ENCODE data around the gene SIM1.
"Not testable (repeated sequence)": the region's sequence is repeated elsewhere in the genome, so short reads cannot be mapped to it uniquely, and the experiment has no call there.

The SIM1 gene

DNA sequence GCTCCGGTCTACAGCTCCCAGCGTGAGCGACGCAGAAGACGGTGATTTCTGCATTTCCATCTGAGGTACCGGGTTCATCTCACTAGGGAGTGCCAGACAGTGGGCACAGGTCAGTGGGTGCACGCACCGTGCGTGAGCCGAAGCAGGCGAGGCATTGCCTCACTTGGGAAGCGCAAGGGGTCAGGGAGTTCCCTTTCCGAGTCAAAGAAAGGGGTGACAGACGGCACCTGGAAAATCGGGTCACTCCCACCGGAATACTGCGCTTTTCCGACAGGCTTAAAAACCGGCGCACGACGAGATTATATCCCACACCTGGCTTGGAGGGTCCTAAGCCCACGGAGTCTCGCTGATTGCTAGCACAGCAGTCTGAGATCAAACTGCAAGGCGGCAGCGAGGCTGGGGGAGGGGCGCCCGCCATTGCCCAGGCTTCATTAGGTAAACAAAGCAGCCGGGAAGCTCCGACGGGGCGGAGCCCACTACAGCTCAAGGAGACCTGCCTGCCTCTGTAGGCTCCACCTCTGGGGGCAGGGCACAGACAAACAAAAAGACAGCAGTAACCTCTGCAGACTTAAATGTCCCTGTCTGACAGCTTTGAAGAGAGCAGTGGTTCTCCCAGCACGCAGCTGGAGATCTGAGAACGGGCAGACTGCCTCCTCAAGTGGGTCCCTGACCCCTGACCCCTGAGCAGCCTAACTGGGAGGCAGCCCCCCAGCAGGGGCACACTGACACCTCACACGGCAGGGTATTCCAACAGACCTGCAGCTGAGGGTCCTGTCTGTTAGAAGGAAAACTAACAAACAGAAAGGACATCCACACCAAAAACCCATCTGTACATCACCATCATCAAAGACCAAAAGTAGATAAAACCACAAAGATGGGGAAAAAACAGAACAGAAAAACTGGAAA, 109.7 kb downstream of the SIM1 start:
- H3K9me3 ChIP-seq (ENCODE audit: insufficient read depth, low read depth, low read length); H3K27me3 ChIP-seq (ENCODE audit: insufficient read depth, low read length); H3K9ac ChIP-seq (ENCODE audit: low read depth, low read length); H3K27ac ChIP-seq (ENCODE audit: low read length); H3K4me3 ChIP-seq (ENCODE audit: low read length); H3K4me1 ChIP-seq (ENCODE audit: insufficient read depth, low read length); H3K36me3 ChIP-seq (ENCODE audit: insufficient read depth, low read depth, low read length): not testable (repeated sequence)

DNA sequence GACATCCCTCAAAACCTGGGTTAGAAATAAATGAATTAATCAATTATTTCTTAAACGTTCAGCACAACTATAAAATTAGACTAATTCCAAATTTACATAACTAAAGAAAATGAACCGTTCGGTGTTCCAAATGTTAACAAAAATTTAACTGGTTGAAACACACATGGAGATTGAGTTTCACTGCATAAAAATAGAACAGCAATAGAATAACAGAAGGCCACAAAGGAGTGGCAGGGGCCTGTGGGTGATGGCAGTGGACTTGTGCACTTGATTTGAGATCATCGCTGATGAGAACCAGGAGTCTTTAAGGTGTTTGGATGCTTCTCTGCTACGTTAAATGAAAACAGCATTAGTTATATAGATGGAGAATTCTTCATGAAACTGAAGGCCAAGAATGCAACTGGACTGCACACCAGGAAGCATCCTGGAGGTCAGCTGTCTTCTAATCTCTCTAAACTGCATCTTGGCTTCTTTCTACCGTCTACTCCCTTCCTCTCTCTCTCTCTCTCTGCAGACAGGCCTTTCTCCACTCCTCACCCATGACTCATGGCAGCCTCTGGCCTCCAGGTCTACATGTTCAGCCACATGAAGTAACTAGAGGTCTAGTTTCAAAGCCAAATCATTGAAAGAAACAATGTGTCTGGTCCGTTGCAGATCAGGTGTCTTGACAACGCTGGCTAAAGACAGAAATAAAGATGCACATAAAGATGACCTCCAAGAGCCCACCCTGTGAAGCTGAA, 111.3 kb downstream of the SIM1 start:
- Histone ChIP-seq H3K9ac (ENCODE audit: low read depth, low read length) (no peak overlapping the region), H3K4me3 (ENCODE audit: low read length) (no peak overlapping the region), H3K36me3 (ENCODE audit: insufficient read depth, low read depth, low read length) (no peaks in the 10 kb centered on the region), H3K27ac (ENCODE audit: low read length) (no peak overlapping the region), H3K27me3 (ENCODE audit: insufficient read depth, low read length) (no peaks in the 10 kb centered on the region), H3K9me3 (ENCODE audit: insufficient read depth, low read depth, low read length) (no peaks in the 10 kb centered on the region), H3K4me1 (ENCODE audit: insufficient read depth, low read length) (peaks cover 16% of the 10 kb centered on the region; the same call in 1 of the 2 replicates)

DNA sequence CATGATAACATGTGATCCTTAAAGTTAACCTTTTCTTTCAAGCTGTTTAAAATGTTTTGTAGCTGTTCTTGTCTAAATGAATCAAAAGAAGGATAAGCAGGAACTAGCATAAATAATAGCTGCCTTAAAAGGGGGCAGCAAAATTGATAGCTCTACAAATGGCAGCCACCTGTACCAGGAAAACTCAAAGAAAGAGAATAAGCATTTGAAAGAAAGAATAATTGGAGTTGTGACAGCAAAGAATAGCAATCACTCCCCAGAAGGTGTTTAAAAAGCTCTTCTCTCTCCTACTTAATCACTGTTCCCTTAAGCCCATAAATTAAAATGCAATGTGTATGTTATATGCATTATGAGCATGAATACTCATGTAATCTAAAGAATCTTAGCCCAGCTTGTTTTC, 114.6 kb downstream of the SIM1 start:
- no peaks in the 10 kb centered on the region for H3K9me3 ChIP-seq (ENCODE audit: insufficient read depth, low read depth, low read length)
- H3K4me3 ChIP-seq (ENCODE audit: low read length) = no peak overlapping the region
- peaks cover 21% of the 10 kb centered on the region; the same call in 1 of the 2 replicates for H3K4me1 ChIP-seq (ENCODE audit: insufficient read depth, low read length)
- H3K9ac ChIP-seq (ENCODE audit: low read depth, low read length) = no peak overlapping the region
- no peaks in the 10 kb centered on the region for H3K36me3 ChIP-seq (ENCODE audit: insufficient read depth, low read depth, low read length)
- H3K27ac ChIP-seq (ENCODE audit: low read length) = no peak overlapping the region
- no peaks in the 10 kb centered on the region for H3K27me3 ChIP-seq (ENCODE audit: insufficient read depth, low read length)

DNA sequence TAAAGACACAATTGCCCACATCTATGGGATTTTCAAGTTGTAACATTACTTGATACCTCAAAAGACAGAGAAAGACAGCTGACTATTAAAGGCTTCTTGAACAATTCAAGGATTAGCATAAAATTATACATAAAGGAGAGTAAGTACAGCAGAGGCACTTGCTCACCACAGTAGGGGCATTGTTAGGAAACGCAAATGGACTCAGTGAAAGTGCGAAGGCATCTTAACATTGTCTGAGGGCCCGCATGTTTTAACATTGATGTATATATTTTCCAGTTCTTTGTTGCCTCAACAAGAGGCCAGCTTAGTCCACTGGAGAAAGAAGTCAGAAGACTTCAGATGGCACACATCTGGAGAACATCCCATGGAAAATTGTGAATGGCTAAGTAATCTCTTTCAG, 115.4 kb downstream of the SIM1 start:
- Histone ChIP-seq H3K27ac (ENCODE audit: low read length) (no peak overlapping the region), H3K9ac (ENCODE audit: low read depth, low read length) (no peak overlapping the region), H3K27me3 (ENCODE audit: insufficient read depth, low read length) (no peaks in the 10 kb centered on the region), H3K4me1 (ENCODE audit: insufficient read depth, low read length) (peaks cover 21% of the 10 kb centered on the region; the same call in 1 of the 2 replicates), H3K36me3 (ENCODE audit: insufficient read depth, low read depth, low read length) (no peaks in the 10 kb centered on the region), H3K9me3 (ENCODE audit: insufficient read depth, low read depth, low read length) (no peaks in the 10 kb centered on the region), H3K4me3 (ENCODE audit: low read length) (no peak overlapping the region)

DNA sequence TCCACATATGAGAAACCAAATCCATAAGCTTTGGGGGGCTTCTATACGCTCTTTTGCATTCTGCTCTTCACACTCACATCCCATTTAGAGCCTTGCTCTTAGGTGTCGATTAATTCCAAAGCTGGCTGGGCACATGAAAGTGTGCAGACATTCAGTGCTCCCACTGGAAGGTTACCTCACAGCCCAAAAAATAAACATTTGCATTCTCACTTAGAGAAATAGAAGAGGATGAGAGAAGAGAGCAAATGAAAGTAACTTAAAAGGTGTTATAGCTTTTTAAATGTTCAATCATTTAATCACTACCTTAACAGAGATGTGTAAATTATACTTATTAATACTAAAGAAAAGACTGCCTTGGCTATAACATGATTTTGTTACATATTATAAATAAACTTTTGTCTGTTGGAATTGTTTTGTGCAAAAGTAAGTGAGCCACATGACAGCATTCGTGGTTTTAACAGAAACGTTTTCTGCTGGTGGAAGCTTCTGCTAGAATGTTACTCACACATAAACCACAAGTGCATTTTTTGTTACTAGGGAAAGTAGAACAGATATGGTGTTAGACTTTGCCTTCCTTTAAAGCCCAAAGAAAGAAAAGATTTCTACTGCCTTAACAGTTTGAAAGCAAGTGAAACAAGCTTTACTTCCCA, 116.7 kb downstream of the SIM1 start:
- Histone ChIP-seq H3K27me3 (ENCODE audit: insufficient read depth, low read length) (no peaks in the 10 kb centered on the region), H3K4me1 (ENCODE audit: insufficient read depth, low read length) (peaks cover 21% of the 10 kb centered on the region; the same call in 1 of the 2 replicates), H3K27ac (ENCODE audit: low read length) (no peak overlapping the region), H3K9ac (ENCODE audit: low read depth, low read length) (no peak overlapping the region), H3K36me3 (ENCODE audit: insufficient read depth, low read depth, low read length) (no peaks in the 10 kb centered on the region), H3K4me3 (ENCODE audit: low read length) (no peak overlapping the region), H3K9me3 (ENCODE audit: insufficient read depth, low read depth, low read length) (no peaks in the 10 kb centered on the region)

DNA sequence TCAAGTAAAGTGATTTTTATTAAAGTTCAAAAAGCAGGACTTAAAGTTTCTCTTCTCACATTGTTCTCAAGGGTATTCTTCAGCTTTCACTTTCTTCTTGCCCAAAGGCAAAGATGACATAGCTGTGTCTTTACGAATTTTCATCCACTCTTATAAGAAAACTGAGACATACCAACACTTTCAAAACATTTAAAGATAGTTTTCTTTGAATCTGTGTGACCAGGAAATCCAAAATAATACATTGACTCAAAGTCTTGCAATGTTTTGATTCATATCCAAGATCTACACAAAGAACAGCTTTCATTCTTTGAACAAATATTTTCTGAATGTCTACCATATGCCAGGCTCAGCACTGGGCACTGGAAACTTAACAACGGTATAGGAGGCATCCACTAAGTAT, 117.9 kb downstream of the SIM1 start:
- H3K4me3 ChIP-seq (ENCODE audit: low read length) = no peak overlapping the region
- no peaks in the 10 kb centered on the region for H3K9me3 ChIP-seq (ENCODE audit: insufficient read depth, low read depth, low read length)
- no peak overlapping the region for H3K27ac ChIP-seq (ENCODE audit: low read length)
- H3K27me3 ChIP-seq (ENCODE audit: insufficient read depth, low read length) = no peaks in the 10 kb centered on the region
- H3K9ac ChIP-seq (ENCODE audit: low read depth, low read length) = no peak overlapping the region
- peaks cover 19% of the 10 kb centered on the region; the same call in 1 of the 2 replicates for H3K4me1 ChIP-seq (ENCODE audit: insufficient read depth, low read length)
- H3K36me3 ChIP-seq (ENCODE audit: insufficient read depth, low read depth, low read length) = no peaks in the 10 kb centered on the region

DNA sequence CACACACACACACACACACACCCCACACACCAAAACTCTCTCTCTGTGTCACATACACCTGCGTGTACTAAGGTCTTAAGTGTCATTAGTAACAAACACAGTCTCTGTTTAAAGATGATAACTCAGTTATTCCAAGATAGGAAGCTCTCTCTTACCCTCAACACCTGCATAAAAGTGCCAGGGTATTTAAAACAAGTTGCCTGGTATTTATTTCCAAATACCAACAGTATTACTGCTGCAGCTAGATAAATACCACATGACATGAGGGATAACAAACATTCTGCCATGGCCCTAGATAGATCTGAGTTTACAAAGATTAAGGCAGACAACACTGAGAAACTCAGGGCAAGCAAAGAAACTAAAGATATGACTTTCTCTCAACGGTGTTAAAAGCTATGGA, 118.5 kb downstream of the SIM1 start:
- Histone ChIP-seq H3K9ac (ENCODE audit: low read depth, low read length) (no peak overlapping the region), H3K4me3 (ENCODE audit: low read length) (no peak overlapping the region), H3K4me1 (ENCODE audit: insufficient read depth, low read length) (peaks cover 17% of the 10 kb centered on the region; the same call in 1 of the 2 replicates)

DNA sequence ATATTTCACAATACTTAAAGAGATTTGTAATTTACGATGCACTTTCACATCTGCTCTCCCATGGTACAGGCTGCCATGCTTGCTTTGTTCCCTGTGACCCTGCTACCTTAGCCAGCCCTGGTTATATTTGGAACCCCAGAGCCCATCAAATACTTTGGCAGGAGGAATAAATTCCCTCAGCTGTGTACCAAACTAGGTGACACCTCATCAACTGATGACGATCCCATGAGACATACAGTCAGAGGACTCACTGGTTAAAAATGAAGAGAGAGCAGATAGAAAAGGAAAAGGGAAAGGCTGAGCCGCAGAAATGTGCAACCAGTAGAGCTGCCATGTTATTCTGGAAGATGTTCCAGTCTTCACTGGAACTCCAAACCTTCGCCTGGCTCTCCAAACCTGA, 120.0 kb downstream of the SIM1 start:
- Histone ChIP-seq H3K9ac (ENCODE audit: low read depth, low read length) (no peak overlapping the region), H3K4me3 (ENCODE audit: low read length) (no peak overlapping the region), H3K36me3 (ENCODE audit: insufficient read depth, low read depth, low read length) (no peaks in the 10 kb centered on the region), H3K4me1 (ENCODE audit: insufficient read depth, low read length) (0 out of 2 replicates have a peak, but pooled peaks cover 12% of the 10 kb centered on the region), H3K9me3 (ENCODE audit: insufficient read depth, low read depth, low read length) (no peaks in the 10 kb centered on the region), H3K27me3 (ENCODE audit: insufficient read depth, low read length) (no peaks in the 10 kb centered on the region), H3K27ac (ENCODE audit: low read length) (no peak overlapping the region)

More for the DNA sequence above, 118.5 kb downstream of the SIM1 start:
- Histone ChIP-seq H3K27me3 (ENCODE audit: insufficient read depth, low read length) (no peaks in the 10 kb centered on the region), H3K9me3 (ENCODE audit: insufficient read depth, low read depth, low read length) (no peaks in the 10 kb centered on the region), H3K36me3 (ENCODE audit: insufficient read depth, low read depth, low read length) (no peaks in the 10 kb centered on the region), H3K27ac (ENCODE audit: low read length) (no peak overlapping the region)

DNA sequence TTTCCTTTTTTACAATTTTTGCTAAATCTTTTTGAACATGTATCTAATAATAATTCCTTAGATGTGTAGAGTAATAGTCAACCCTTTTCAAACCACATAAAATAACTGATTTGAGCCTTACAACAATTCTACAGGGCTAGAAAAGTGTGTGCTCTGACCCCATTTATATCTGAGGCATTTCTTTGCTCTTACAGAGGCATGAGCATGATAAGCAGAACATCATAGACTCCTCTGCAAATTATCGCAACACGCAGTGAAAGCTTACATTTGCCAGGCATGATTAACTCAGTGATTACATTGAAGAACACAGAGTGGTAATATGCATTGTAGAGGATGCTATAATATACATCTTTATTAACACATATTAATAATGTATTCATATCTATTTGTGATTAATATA, 120.4 kb downstream of the SIM1 start:
- Histone ChIP-seq H3K27me3 (ENCODE audit: insufficient read depth, low read length) (no peaks in the 10 kb centered on the region), H3K36me3 (ENCODE audit: insufficient read depth, low read depth, low read length) (no peaks in the 10 kb centered on the region), H3K4me3 (ENCODE audit: low read length) (no peak overlapping the region), H3K27ac (ENCODE audit: low read length) (no peak overlapping the region), H3K9ac (ENCODE audit: low read depth, low read length) (no peak overlapping the region), H3K4me1 (ENCODE audit: insufficient read depth, low read length) (0 out of 2 replicates have a peak, but pooled peaks cover 12% of the 10 kb centered on the region), H3K9me3 (ENCODE audit: insufficient read depth, low read depth, low read length) (no peaks in the 10 kb centered on the region)

DNA sequence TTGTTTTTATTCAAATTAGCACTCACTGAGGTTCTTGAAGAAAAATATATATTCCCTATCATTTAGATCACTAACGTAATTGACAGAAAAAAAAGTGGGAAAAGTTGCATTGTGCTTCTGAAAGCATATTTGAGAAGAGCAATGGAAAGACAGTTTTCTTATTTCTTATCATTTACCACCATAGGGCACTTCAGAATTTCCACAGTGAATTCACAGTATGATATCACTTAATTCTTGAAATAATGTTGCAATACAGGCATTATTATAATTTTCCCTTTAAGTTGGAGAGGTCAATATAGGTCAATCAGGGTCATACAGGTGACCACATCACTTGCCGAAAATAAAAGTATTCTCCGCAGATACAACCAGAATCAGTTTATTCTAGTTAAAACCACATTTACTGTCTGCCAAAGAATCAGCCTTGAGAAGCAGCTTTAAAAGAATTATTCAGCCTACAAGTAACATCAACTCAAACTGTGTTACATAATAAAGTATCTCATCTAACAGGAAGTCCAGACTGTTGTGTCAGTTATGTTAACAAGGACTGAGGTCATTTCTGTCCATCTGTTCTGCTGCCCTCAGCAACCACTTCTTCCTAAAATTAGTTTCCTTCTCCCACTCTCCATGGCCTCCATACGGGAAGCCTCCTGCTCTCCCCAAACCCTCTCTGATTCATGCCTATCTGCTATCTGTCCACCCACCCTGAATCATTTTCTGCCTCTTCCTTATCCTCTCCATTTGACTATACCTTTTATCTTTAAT, 121.2 kb downstream of the SIM1 start:
- H3K9ac ChIP-seq (ENCODE audit: low read depth, low read length) = no peak overlapping the region

DNA sequence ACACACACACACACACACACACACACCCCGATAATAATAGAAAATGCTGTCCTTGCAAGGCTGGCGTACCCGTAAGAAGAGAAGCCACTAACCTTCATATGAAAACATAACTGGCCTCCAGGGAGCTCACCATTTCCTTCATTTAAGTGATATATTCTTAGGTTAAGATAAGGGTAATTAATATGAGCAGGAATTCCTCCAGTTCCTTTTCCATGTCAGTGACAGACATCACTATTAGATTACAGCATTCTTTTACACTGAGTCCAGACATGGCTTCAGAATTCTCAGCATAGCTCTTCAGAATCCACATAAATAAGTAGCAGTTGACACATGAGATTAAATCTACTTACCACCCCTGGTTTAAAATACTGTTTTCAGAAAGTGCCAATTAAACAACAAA, 121.9 kb downstream of the SIM1 start:
- Histone ChIP-seq H3K4me1 (ENCODE audit: insufficient read depth, low read length) (no peaks in the 10 kb centered on the region), H3K9ac (ENCODE audit: low read depth, low read length) (no peak overlapping the region), H3K9me3 (ENCODE audit: insufficient read depth, low read depth, low read length) (no peaks in the 10 kb centered on the region), H3K36me3 (ENCODE audit: insufficient read depth, low read depth, low read length) (no peaks in the 10 kb centered on the region), H3K27ac (ENCODE audit: low read length) (no peak overlapping the region), H3K27me3 (ENCODE audit: insufficient read depth, low read length) (no peaks in the 10 kb centered on the region), H3K4me3 (ENCODE audit: low read length) (no peak overlapping the region)

More for the DNA sequence above, 121.2 kb downstream of the SIM1 start:
- H3K36me3 ChIP-seq (ENCODE audit: insufficient read depth, low read depth, low read length) = no peaks in the 10 kb centered on the region
- H3K9me3 ChIP-seq (ENCODE audit: insufficient read depth, low read depth, low read length) = no peaks in the 10 kb centered on the region
- H3K4me1 ChIP-seq (ENCODE audit: insufficient read depth, low read length) = 0 out of 2 replicates have a peak, but pooled peaks cover 5% of the 10 kb centered on the region
- H3K27me3 ChIP-seq (ENCODE audit: insufficient read depth, low read length) = no peaks in the 10 kb centered on the region
- H3K4me3 ChIP-seq (ENCODE audit: low read length) = no peak overlapping the region
- H3K27ac ChIP-seq (ENCODE audit: low read length) = no peak overlapping the region

All from iPS-20b (cell line).